GM12878 (cell line): Measurements from ENCODE around the gene FANCM. TPM values are rescaled to one million over a fixed set of nuclear protein-coding genes. Genes with fewer than 3 reads are reported as not detected.

Experiments used
- ATAC-seq: fragments of 200-7000 bp; cut with Tn5 transposase; 3 replicates; pipeline ENCODE4 v1.9.1; 2020; ENCODE audit warnings: mild to moderate bottlenecking, moderate library complexity
- BruUV-seq: library from RNA; stranded (reverse); fragments of 400-500 nt; replicated peaks from 2 replicates; lab custom pipeline; 2021; lab: Mats Ljungman, UMichigan
- CTCF ChIA-PET: fragments of 300-600 bp; sonication (Branson Sonifier 250); formaldehyde crosslinking; extraction: SDS; loops from one replicate; lab custom pipeline; 2021; ENCODE audit warnings: inconsistent platforms; lab: Yijun Ruan, JAX
- POLR2A ChIA-PET: fragments of 350-600 bp; formaldehyde crosslinking; extraction: SDS; loops from one replicate; lab custom pipeline; 2021; ENCODE audit warnings: inconsistent platforms; lab: Charles Lee
- RAD21 ChIA-PET: fragments of 300-600 bp; sonication (Branson Sonifier 250); formaldehyde crosslinking; loops from one replicate; lab custom pipeline; 2023; ENCODE audit warnings: antibody characterized with exemption; ENCODE audit not compliant: unreplicated experiment; lab: Charles Lee
- SMC1A ChIA-PET: fragments of 300-600 bp; sonication (Branson Sonifier 250); formaldehyde crosslinking; loops from one replicate; lab custom pipeline; 2023; ENCODE audit not compliant: unreplicated experiment, uncharacterized antibody; lab: Charles Lee
- DNase-seq: peaks from one replicate; pipeline ENCODE4 v3.0.0-alpha.2; 2011; ENCODE audit warnings: low read depth, low spot score
- FAIRE-seq: peaks from 3 replicates; lab custom pipeline; 2011; peaks lifted over from hg19 to GRCh38; lab: Jason Lieb, UNC
- H2AFZ ChIP-seq: 2 replicates; pipeline ENCODE4 v1.6.0; 2011; ENCODE audit warnings: low read depth, low read length, control low read depth; ENCODE audit not compliant: control insufficient read depth
- H3K27ac ChIP-seq: 2 replicates; pipeline ENCODE4 v1.5.1; 2011; ENCODE audit warnings: control low read depth; ENCODE audit not compliant: control insufficient read depth, insufficient read depth
- H3K27me3 ChIP-seq, 2 experiments: replicated peaks in 1 of 2; 2 replicates each; pipeline versions ENCODE4 v1.6.0 to v1.6.1; 2011; ENCODE audit warnings: low read length in 1 of 2; ENCODE audit not compliant: control insufficient read depth in 2 of 2, insufficient read depth in 2 of 2
- H3K36me3 ChIP-seq, 2 experiments: 2 replicates each; pipeline ENCODE4 v1.5.1; 2011; ENCODE audit warnings: low read length in 1 of 2; ENCODE audit not compliant: control insufficient read depth in 2 of 2, insufficient read depth in 2 of 2
- H3K4me1 ChIP-seq: 2 replicates; pipeline ENCODE4 v1.6.1; 2011; ENCODE audit warnings: mild to moderate bottlenecking, low read length, moderate library complexity, mixed read lengths; ENCODE audit not compliant: control insufficient read depth, insufficient read depth
- H3K4me2 ChIP-seq: 2 replicates; pipeline ENCODE4 v1.6.0; 2011; ENCODE audit warnings: control low read depth; ENCODE audit not compliant: control insufficient read depth, insufficient read depth
- H3K4me3 ChIP-seq: fragments of 200-600 bp; sonication (generic); 2 replicates; pipeline ENCODE4 v1.5.1; 2016
- H3K79me2 ChIP-seq: 2 replicates; pipeline ENCODE4 v1.6.0; 2011; ENCODE audit warnings: low read length; ENCODE audit not compliant: control insufficient read depth, insufficient read depth
- H3K9ac ChIP-seq: 2 replicates; pipeline ENCODE4 v1.8.0; 2011; ENCODE audit warnings: low read length, control low read depth, mixed read lengths; ENCODE audit not compliant: control insufficient read depth, insufficient read depth
- H3K9me3 ChIP-seq: replicated peaks from 3 replicates; pipeline ENCODE4 v1.5.1; 2011; ENCODE audit warnings: mild to moderate bottlenecking, low read length; ENCODE audit not compliant: control insufficient read depth, insufficient read depth
- H4K20me1 ChIP-seq: 2 replicates; pipeline ENCODE4 v1.6.0; 2011; ENCODE audit not compliant: control insufficient read depth, insufficient read depth
- CHD4 ChIP-seq: fragments of 200-600 bp; sonication (generic); IDR thresholded peaks from 2 replicates; pipeline ENCODE4 v1.6.1; 2016; ENCODE audit warnings: mild to moderate bottlenecking
- CREM ChIP-seq: IDR thresholded peaks from 2 replicates; pipeline ENCODE4 v1.6.1; 2014; ENCODE audit warnings: antibody characterized with exemption, low read depth
- FOXM1 ChIP-seq: IDR thresholded peaks from 2 replicates; pipeline ENCODE4 v1.6.1; 2012; ENCODE audit warnings: low read depth, mild to moderate bottlenecking, inconsistent platforms, low read length, moderate library complexity
- JUNB ChIP-seq: IDR thresholded peaks from 2 replicates; pipeline ENCODE4 v1.6.1; 2016; ENCODE audit warnings: antibody characterized with exemption, mild to moderate bottlenecking
- MEF2A ChIP-seq: IDR thresholded peaks from 2 replicates; pipeline ENCODE4 v1.6.1; 2011; ENCODE audit warnings: low read depth, mild to moderate bottlenecking, low read length, moderate library complexity; ENCODE audit not compliant: insufficient read depth
- NFIC ChIP-seq: IDR thresholded peaks from 2 replicates; pipeline ENCODE4 v1.6.1; 2012; ENCODE audit warnings: low read depth, mild to moderate bottlenecking, inconsistent platforms, low read length, moderate library complexity
- RUNX3 ChIP-seq: IDR thresholded peaks from 2 replicates; pipeline ENCODE4 v1.6.1; 2012; ENCODE audit warnings: low read length, inconsistent platforms
- SPI1 ChIP-seq: IDR thresholded peaks from 2 replicates; pipeline ENCODE4 v1.6.1; 2011; ENCODE audit warnings: low read depth, mild to moderate bottlenecking, low read length, moderate library complexity, borderline replicate concordance; ENCODE audit not compliant: insufficient read depth
- SUPT20H ChIP-seq: IDR thresholded peaks from 2 replicates; pipeline ENCODE4 v1.6.1; 2011; ENCODE audit warnings: low read depth, mild to moderate bottlenecking, low read length, moderate library complexity, borderline replicate concordance; ENCODE audit not compliant: control insufficient read depth
- ZBED1 ChIP-seq: IDR thresholded peaks from 2 replicates; pipeline ENCODE4 v1.6.1; 2016; ENCODE audit warnings: borderline replicate concordance
- WGBS: methylation state at CpG from one replicate; pipeline ENCODE4 v1.1.6; 2016; ENCODE audit warnings: low lambda C conversion rate; ENCODE audit not compliant: insufficient replicate concordance, insufficient coverage; ENCODE audit errors: missing lambda C conversion rate; 5-methylcytosine and 5-hydroxymethylcytosine counted together
- in situ Hi-C: fragments of 300-500 bp; cut with MboI; formaldehyde crosslinking; loops from 9 replicates; pipeline ENCODE4 v1.14.3; 2018; ENCODE audit warnings: mixed read lengths
- intact Hi-C: fragments of 100-400 bp; cut with micrococcal nuclease; formaldehyde crosslinking; loops from one replicate; pipeline ENCODE4 v1.14.2; 2022; ENCODE audit not compliant: unreplicated experiment
- polyA plus RNA-seq, 11 experiments: library from polyadenylated mRNA; depleted of rRNA in 4 of 11; unstranded in 6 of 11; stranded (reverse) in 5 of 11; fragments of >200 nt; fragmentation: Nextera tagmentation in 4 of 11; fragmentation: Illumina TruSeq in 1 of 11; extraction: Ambion mirVana in 4 of 11; extraction: Trizol in 1 of 11; gene quantifications; 1 replicate in 1 of 11; 2 replicates in 10 of 11; pipeline versions ENCODE4 v1.2.1 to v1.2.3, GENCODE V29; 2011 to 2016; ENCODE audit warnings: inconsistent platforms in 2 of 11, missing spikeins in 2 of 11, low read depth in 1 of 11
- total RNA-seq, 4 experiments: library from RNA; depleted of rRNA in 3 of 4; stranded (reverse); fragments of >200 nt in 3 of 4; fragmentation: Illumina TruSeq in 1 of 4; extraction: Trizol in 1 of 4; gene quantifications; 2 replicates each; pipeline versions ENCODE4 v1.2.1 to v1.2.3, GENCODE V29; 2013 to 2021
- TF ChIP-seq, protein P1 (sequence below): fragments of 450-650 bp; IDR thresholded peaks from 2 replicates; pipeline ENCODE4 v1.6.1; 2018; ENCODE audit warnings: borderline replicate concordance, mild to moderate bottlenecking; ENCODE audit not compliant: partially characterized antibody
- TF ChIP-seq, protein P2 (sequence below): IDR thresholded peaks from 2 replicates; pipeline ENCODE4 v1.6.1; 2012; ENCODE audit warnings: low read length, inconsistent platforms

The FANCM gene
- total and polyA plus RNA-seq, 10 of the 15 experiments (the other 5 are each of a cell fraction or from before 2014, with no cell fraction given) = 6.4 to 17.6 (median 10.6) TPM

GRCh38 chr14:45185100-45185814, 49.5 kb downstream of the FANCM start:
- BruUV-seq = no TSS peak
- Histone ChIP-seq H3K27ac (no peak overlapping the region), H4K20me1 (no peaks in the 10 kb centered on the region), H3K9ac (no peak overlapping the region), H3K27me3 (no peaks in the 10 kb centered on the region), H3K36me3 (peaks cover 0 to 3% of the 10 kb centered on the region in 2 experiments; a peak in 1 of 4 replicates), H3K79me2 (no peaks in the 10 kb centered on the region), H3K4me1 (no peaks in the 10 kb centered on the region), H3K4me3 (no peak overlapping the region), H3K9me3 (no peaks in the 10 kb centered on the region), H2AFZ (no peak overlapping the region), H3K4me2 (no peak overlapping the region)
- peak; percentile 74 for ATAC-seq
- intact Hi-C loops = no loop called here
- TF ChIP-seq, protein P1, sequence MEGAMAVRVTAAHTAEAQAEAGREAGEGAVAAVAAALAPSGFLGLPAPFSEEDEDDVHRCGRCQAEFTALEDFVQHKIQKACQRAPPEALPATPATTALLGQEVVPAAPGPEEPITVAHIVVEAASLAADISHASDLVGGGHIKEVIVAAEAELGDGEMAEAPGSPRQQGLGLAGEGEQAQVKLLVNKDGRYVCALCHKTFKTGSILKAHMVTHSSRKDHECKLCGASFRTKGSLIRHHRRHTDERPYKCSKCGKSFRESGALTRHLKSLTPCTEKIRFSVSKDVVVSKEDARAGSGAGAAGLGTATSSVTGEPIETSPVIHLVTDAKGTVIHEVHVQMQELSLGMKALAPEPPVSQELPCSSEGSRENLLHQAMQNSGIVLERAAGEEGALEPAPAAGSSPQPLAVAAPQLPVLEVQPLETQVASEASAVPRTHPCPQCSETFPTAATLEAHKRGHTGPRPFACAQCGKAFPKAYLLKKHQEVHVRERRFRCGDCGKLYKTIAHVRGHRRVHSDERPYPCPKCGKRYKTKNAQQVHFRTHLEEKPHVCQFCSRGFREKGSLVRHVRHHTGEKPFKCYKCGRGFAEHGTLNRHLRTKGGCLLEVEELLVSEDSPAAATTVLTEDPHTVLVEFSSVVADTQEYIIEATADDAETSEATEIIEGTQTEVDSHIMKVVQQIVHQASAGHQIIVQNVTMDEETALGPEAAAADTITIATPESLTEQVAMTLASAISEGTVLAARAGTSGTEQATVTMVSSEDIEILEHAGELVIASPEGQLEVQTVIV = no peak
- TF ChIP-seq NFIC (peak; percentile 87), CREM (no peak), SPI1 (no peak), FOXM1 (peak; percentile 51; the same call in 1 of the 2 replicates), CHD4 (no peak), RUNX3 (no peak), ZBED1 (no peak), MEF2A (peak; percentile 76; the same call in 1 of the 2 replicates), SUPT20H (no peak), JUNB (peak; percentile 94)
- TF ChIP-seq, protein P2, sequence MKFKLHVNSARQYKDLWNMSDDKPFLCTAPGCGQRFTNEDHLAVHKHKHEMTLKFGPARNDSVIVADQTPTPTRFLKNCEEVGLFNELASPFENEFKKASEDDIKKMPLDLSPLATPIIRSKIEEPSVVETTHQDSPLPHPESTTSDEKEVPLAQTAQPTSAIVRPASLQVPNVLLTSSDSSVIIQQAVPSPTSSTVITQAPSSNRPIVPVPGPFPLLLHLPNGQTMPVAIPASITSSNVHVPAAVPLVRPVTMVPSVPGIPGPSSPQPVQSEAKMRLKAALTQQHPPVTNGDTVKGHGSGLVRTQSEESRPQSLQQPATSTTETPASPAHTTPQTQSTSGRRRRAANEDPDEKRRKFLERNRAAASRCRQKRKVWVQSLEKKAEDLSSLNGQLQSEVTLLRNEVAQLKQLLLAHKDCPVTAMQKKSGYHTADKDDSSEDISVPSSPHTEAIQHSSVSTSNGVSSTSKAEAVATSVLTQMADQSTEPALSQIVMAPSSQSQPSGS = peak; percentile 62; the same call in 1 of the 2 replicates
- RAD21 ChIA-PET = no interaction called here
- SMC1A ChIA-PET = interaction anchor here (1.0 kb wide), 2 partner anchors 16 kb away, joined by 3 to 4 read pairs; no protein-coding TSS in a partner anchor
- WGBS = 51% methylated on average over 2 of the region's 2 CpGs
- in situ Hi-C loops = no loop called here
- FAIRE-seq = peak; percentile 49
- DNase-seq = no peak
- POLR2A ChIA-PET = interaction anchor here (0.7 kb wide), 1 partner anchor 53 kb away, joined by 4 read pairs; no protein-coding TSS in a partner anchor
- CTCF ChIA-PET = no interaction called here
